Left ventricle myocardium inferior (tissue), 1 donor: ENCODE results near the gene CD69. TPM values are rescaled to one million over a fixed set of nuclear protein-coding genes. Genes with fewer than 3 reads are reported as not detected.

ENCODE experiments used
- DNase-seq: peaks from one replicate; pipeline ENCODE4 v3.0.0-alpha.2; 2020
- H3K27ac ChIP-seq: fragments of 200-600 bp; replicated peaks from 2 replicates; pipeline ENCODE4 v1.8.0; 2021
- H3K27me3 ChIP-seq: fragments of 200-600 bp; 2 replicates; pipeline ENCODE4 v1.8.0; 2021; ENCODE audit warnings: low read depth
- H3K36me3 ChIP-seq: fragments of 200-600 bp; 2 replicates; pipeline ENCODE4 v1.8.0; 2021
- H3K4me1 ChIP-seq: fragments of 200-600 bp; 2 replicates; pipeline ENCODE4 v1.8.0; 2021
- H3K4me3 ChIP-seq: fragments of 200-600 bp; 2 replicates; pipeline ENCODE4 v1.8.0; 2021; ENCODE audit warnings: mild to moderate bottlenecking, moderate library complexity
- H3K9me3 ChIP-seq: fragments of 200-600 bp; replicated peaks from 2 replicates; pipeline ENCODE4 v1.8.0; 2021
- intact Hi-C: fragments of 100-400 bp; cut with micrococcal nuclease; formaldehyde crosslinking; loops from one replicate; pipeline ENCODE4 v1.11.0; 2022
- total RNA-seq: library from RNA; stranded (reverse); fragmentation: NEBNext Ultra II Directional; extraction: Animal tissue kit (Norgen Biotek cat#: 25700); gene quantifications from one replicate; pipeline ENCODE4 v1.2.1, GENCODE V29; 2021
- TF ChIP-seq, protein P1 (sequence below): fragments of 200-600 bp; IDR thresholded peaks from 2 replicates; pipeline ENCODE4 v1.8.0; 2021; ENCODE audit warnings: antibody characterized with exemption, mild to moderate bottlenecking, borderline replicate concordance
- donor health status: DM: no; HTN: yes; CAD: no; lungs with severe emphysema.

CD69 gene
- total RNA-seq, 1 donor from 2014 or later, result 0.25 TPM

DNA sequence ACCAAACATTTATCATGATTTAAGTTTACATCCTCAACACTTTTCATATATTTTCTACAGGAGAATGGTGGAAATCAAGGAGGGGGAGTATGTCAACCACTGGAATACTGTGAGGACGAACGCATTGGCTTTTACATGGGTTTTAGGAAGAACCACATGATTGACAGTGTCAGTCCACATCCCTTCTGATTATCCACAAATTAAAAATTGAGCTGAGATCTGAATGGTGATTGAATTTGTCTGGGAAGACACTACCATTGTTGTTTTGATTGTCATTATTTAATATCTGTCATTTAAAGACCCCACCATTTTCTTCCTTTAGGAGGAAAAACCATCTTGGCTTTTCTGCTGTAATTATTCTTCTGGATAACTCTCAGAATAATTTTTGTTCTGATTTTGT is 35.2 kb upstream of the CD69 start:
- intact Hi-C loops, result no loop called here
- TF ChIP-seq, protein P1, sequence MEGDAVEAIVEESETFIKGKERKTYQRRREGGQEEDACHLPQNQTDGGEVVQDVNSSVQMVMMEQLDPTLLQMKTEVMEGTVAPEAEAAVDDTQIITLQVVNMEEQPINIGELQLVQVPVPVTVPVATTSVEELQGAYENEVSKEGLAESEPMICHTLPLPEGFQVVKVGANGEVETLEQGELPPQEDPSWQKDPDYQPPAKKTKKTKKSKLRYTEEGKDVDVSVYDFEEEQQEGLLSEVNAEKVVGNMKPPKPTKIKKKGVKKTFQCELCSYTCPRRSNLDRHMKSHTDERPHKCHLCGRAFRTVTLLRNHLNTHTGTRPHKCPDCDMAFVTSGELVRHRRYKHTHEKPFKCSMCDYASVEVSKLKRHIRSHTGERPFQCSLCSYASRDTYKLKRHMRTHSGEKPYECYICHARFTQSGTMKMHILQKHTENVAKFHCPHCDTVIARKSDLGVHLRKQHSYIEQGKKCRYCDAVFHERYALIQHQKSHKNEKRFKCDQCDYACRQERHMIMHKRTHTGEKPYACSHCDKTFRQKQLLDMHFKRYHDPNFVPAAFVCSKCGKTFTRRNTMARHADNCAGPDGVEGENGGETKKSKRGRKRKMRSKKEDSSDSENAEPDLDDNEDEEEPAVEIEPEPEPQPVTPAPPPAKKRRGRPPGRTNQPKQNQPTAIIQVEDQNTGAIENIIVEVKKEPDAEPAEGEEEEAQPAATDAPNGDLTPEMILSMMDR, result no peak
- Histone ChIP-seq H3K27me3 (no peaks in the 10 kb centered on the region), H3K4me3 (no peak overlapping the region), H3K9me3 (no peaks in the 10 kb centered on the region), H3K27ac (no peak overlapping the region), H3K4me1 (no peaks in the 10 kb centered on the region), H3K36me3 (no peaks in the 10 kb centered on the region)
- no peak for DNase-seq

DNA sequence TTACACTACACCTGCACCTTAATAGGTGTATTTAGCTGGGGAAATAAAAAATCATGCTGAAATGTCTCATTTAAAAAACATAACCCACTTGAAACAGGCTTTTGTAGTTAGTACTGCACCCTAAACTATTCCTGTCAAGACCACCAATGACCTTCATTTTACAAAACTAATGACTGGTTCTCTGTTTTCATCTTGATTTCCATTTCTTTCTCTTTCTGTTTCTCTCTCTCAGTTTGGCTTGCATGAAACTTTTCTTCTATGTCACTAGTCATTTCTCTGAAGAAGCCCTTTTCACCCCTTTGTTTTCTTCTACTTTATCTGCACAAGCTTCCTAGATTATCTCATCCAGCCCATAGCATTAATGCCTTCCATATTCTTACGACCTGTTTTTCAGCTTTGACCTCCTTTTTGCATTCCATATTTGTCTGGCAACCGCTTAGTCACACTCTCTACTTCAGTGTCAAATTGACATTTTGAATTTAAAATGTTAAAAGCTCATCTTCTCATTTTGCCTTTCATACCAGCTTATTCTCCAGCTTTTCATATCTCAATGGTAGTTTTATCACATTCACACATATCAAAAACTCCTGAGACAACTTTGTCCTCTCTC is 33.9 kb upstream of the CD69 start:
- no peaks in the 10 kb centered on the region for H3K27me3 ChIP-seq
- no peak overlapping the region for H3K4me3 ChIP-seq
- H3K27ac ChIP-seq, result no peak overlapping the region
- no peak for DNase-seq
- intact Hi-C loops, result no loop called here
- no peaks in the 10 kb centered on the region for H3K36me3 ChIP-seq
- peaks cover 8% of the 10 kb centered on the region for H3K9me3 ChIP-seq
- TF ChIP-seq, protein P1, result no peak
- no peaks in the 10 kb centered on the region for H3K4me1 ChIP-seq

DNA sequence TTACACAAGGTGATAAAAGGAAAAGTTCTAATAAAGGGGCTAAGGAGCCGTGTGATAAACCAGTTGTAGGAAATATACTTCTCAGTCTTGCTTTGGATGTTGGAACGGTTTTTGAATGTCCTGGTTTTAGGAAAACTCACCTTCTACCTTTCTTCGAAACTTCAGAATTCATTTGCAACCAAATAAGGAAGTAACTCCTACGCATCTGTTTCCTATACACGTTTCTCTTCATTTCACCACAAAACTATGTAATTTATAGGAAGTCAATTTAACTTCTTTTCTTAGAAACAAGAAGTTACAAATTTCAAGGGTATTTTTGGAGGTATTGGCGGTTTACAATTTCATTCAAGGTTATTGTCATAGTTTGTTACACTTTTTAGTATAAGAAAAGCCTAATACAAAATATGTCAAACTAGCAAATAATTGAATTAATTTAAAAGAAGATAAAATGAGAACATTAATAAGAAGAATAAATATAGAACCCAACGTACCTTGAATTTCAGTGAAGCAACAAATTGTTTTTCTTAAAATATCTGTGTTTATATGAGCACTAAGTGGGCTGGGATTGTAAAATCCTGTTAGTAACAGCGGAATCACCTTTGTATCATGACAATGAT is 33.2 kb upstream of the CD69 start:
- Histone ChIP-seq H3K9me3 (peaks cover 9% of the 10 kb centered on the region), H3K27me3 (no peaks in the 10 kb centered on the region), H3K4me1 (no peaks in the 10 kb centered on the region), H3K4me3 (no peak overlapping the region), H3K36me3 (no peaks in the 10 kb centered on the region), H3K27ac (no peak overlapping the region)
- intact Hi-C loops, result no loop called here
- TF ChIP-seq, protein P1, result no peak
- DNase-seq, result no peak

DNA sequence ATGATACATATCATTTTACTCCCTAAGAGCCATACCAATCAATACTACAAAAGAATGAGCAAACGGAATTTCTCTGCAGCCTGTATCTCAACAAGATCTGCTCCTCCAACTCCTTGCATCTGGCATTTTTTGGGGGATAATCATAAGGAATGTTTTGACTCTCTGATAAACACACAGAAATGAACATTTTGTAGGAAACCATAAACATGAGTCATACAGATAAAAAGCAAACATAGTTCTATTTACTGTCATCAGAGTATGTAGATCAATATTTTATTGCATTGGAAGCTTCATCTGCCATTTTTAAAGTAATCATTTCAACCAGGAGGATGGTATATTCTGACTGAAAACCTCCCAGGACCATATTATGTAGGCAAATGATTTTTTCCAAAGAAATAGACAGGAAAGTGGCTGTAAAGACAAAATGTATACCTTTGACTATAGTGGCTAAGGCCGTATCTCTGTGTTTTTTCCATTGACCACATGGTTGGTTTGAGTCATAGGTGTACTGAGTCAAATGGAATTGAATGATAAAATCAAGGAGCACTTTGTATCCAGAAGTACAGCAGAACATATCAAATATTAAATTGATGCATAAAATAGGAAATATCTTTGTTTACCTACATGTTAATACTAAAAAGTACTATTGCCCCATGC is 32.4 kb upstream of the CD69 start:
- intact Hi-C loops, result no loop called here
- H3K27ac ChIP-seq, result no peak overlapping the region

DNA sequence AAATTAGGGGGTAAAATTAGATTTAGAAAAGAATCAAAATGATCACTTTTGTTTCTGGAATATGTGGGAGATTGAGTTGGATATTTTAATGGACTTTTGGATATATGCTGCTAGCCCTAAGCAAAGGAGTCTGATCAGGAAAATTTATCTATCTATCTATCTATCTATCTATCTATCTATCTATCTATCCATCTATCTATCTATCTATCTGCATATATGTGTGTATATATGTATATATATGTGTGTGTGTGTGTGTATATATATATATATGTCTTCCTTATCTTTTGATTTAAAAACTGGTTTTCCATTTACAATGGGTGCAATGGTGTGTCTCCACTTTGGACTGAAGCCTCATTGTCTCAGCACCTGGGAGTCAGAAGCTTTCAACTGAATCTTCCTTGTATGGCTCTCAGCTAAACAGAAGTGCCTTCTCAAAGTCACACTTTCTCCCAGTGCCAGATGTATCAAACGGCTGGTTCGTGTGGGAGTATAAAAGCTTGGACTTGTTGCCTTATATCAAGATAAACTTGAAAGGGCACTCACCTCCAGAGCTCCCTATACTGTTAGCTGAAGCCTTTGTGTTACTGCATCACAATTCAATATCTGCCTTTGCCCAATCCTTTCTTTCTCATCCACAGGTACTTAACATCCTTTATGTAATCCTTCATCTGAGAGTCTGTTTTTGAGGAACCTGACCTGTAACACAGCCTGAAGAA is 31.6 kb upstream of the CD69 start:
- intact Hi-C loops, result no loop called here
- H3K27ac ChIP-seq, result no peak overlapping the region
- no peak overlapping the region for H3K4me3 ChIP-seq
- H3K27me3 ChIP-seq, result no peaks in the 10 kb centered on the region
- DNase-seq, result no peak
- no peaks in the 10 kb centered on the region for H3K36me3 ChIP-seq
- H3K4me1 ChIP-seq, result no peaks in the 10 kb centered on the region
- peaks cover 9% of the 10 kb centered on the region for H3K9me3 ChIP-seq
- TF ChIP-seq, protein P1, result no peak

More for the DNA sequence above, 32.4 kb upstream of the CD69 start:
- H3K36me3 ChIP-seq, result no peaks in the 10 kb centered on the region
- peaks cover 9% of the 10 kb centered on the region for H3K9me3 ChIP-seq
- H3K4me3 ChIP-seq, result no peak overlapping the region
- TF ChIP-seq, protein P1, result no peak
- DNase-seq, result no peak
- no peaks in the 10 kb centered on the region for H3K27me3 ChIP-seq
- no peaks in the 10 kb centered on the region for H3K4me1 ChIP-seq
